AG04450 (cell line): ENCODE data around the gene BIRC7. TPM values are rescaled to one million over a fixed set of nuclear protein-coding genes. Genes with fewer than 3 reads are reported as not detected.

ENCODE experiments used
- CTCF ChIA-PET: fragments of 300-600, 350-600 bp; formaldehyde crosslinking; extraction: SDS; loops from one replicate; lab custom pipeline; 2022; ENCODE audit warnings: antibody characterized with exemption, inconsistent platforms; lab: Charles Lee
- POLR2A ChIA-PET: fragments of 350-600 bp; formaldehyde crosslinking; extraction: SDS; loops from one replicate; lab custom pipeline; 2021; ENCODE audit warnings: antibody characterized with exemption, inconsistent platforms; lab: Yijun Ruan, JAX
- DNase-seq: peaks from one replicate; pipeline ENCODE4 v3.0.0-alpha.2; 2011; ENCODE audit warnings: low read depth, low spot score
- H3K27ac ChIP-seq: one replicate; pipeline ENCODE4 v1.5.1; 2012; ENCODE audit warnings: low read depth, low read length, control low read depth
- H3K27me3 ChIP-seq: one replicate; pipeline ENCODE4 v1.6.0; 2012; ENCODE audit warnings: low read length; ENCODE audit not compliant: control insufficient read depth, insufficient read depth
- H3K4me3 ChIP-seq: 2 replicates; pipeline ENCODE4 v1.5.1; 2011; ENCODE audit warnings: mild to moderate bottlenecking, low read depth, low read length, control low read depth
- H3K9me3 ChIP-seq: 2 replicates; pipeline ENCODE4 v1.5.1; 2012; ENCODE audit warnings: low read length; ENCODE audit not compliant: control insufficient read depth, insufficient read depth
- polyA plus RNA-seq: library from polyadenylated mRNA; depleted of rRNA; stranded (reverse); fragments of >200 nt; gene quantifications from 2 replicates; pipeline ENCODE4 v1.2.3, GENCODE V29; 2011
- TF ChIP-seq, protein P1 (sequence below): IDR thresholded peaks from 2 replicates; pipeline ENCODE4 v1.5.1; 2011; ENCODE audit warnings: low read depth, low read length, control low read depth, inconsistent platforms

Gene BIRC7
- polyA plus RNA-seq, 1 experiment, result not detected

DNA sequence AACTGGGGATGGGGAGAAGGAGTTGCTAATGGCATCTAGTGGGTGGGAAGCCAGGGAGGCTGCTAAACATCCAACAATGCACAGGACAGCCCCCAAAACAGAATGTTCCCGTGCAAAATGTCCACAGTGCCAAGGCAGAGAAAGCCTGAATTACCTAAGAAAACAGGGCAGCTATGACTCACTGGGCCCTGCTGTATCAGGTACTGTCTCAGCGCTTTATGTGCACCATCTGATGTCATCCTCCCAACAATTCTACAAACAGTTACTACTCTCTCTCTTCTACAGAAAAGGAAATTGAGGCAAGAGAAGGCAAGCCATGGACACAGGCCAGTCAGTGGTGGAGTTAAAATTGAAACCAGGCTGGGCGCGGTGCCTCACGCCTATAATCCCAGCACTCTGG is 22.9 kb upstream of the BIRC7 start:
- DNase-seq, result no peak
- CTCF ChIA-PET, result interaction anchor here (1.3 to 6.2 kb wide), 2 partner anchors 11 to 156 kb away, joined by 3 to 59 read pairs; no protein-coding TSS in a partner anchor
- POLR2A ChIA-PET, result no interaction called here
- H3K9me3 ChIP-seq, result no peaks in the 10 kb centered on the region
- H3K4me3 ChIP-seq, result no peak overlapping the region
- no peak overlapping the region for H3K27ac ChIP-seq
- TF ChIP-seq, protein P1, sequence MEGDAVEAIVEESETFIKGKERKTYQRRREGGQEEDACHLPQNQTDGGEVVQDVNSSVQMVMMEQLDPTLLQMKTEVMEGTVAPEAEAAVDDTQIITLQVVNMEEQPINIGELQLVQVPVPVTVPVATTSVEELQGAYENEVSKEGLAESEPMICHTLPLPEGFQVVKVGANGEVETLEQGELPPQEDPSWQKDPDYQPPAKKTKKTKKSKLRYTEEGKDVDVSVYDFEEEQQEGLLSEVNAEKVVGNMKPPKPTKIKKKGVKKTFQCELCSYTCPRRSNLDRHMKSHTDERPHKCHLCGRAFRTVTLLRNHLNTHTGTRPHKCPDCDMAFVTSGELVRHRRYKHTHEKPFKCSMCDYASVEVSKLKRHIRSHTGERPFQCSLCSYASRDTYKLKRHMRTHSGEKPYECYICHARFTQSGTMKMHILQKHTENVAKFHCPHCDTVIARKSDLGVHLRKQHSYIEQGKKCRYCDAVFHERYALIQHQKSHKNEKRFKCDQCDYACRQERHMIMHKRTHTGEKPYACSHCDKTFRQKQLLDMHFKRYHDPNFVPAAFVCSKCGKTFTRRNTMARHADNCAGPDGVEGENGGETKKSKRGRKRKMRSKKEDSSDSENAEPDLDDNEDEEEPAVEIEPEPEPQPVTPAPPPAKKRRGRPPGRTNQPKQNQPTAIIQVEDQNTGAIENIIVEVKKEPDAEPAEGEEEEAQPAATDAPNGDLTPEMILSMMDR, result no peak
- no peaks in the 10 kb centered on the region for H3K27me3 ChIP-seq

DNA sequence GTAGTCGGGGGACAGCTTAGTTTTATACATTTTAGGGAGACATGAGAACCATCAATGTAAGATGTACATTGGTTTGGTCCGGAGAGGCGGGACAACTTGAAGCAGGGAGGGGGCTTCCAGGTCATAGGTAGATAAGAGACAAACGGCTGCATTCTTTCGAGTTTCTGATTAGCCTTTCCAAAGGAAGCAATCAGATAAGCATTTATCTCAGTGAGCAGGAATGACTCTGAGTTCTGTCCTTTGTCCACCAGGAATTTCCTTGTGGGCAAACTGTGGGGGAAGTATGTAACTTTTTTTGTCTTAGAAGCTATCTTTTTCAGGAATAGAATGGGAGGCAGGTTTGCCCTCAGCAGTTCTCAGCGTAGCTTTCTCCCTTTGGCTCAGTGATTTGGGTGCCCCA is 21.2 kb upstream of the BIRC7 start:
- Histone ChIP-seq H3K27ac (no peak overlapping the region), H3K4me3 (peak overlapping the region; percentile 77), H3K27me3 (no peaks in the 10 kb centered on the region), H3K9me3 (no peaks in the 10 kb centered on the region)
- TF ChIP-seq, protein P1, result no peak
- ChIA-PET CTCF (interaction anchor here (0.6 to 6.2 kb wide), 10 partner anchors 9 to 158 kb away, joined by 3 to 59 read pairs (median 4); no protein-coding TSS in a partner anchor), POLR2A (interaction anchor here (0.9 kb wide), 1 partner anchor 9 kb away, joined by 3 read pairs; no protein-coding TSS in a partner anchor)
- no peak for DNase-seq

GRCh38 chr20:63215101-63216040 is 20.3 kb upstream of the BIRC7 start:
- no peaks in the 10 kb centered on the region for H3K9me3 ChIP-seq
- DNase-seq, result no peak
- ChIA-PET CTCF (interaction anchor here (0.6 to 6.2 kb wide), 11 partner anchors 9 to 243 kb away, joined by 3 to 59 read pairs (median 4); no protein-coding TSS in a partner anchor), POLR2A (interaction anchor here (0.9 kb wide), 1 partner anchor 8 kb away, joined by 3 read pairs; no protein-coding TSS in a partner anchor)
- TF ChIP-seq, protein P1, result peak; percentile 76
- peaks cover 3% of the 10 kb centered on the region for H3K27me3 ChIP-seq
- peak overlapping the region; percentile 31 for H3K27ac ChIP-seq
- peak overlapping the region; percentile 77 for H3K4me3 ChIP-seq

GRCh38 chr20:63216041-63216848 is 19.5 kb upstream of the BIRC7 start, which contains the start of gene YTHDF1:
YTHDF1 (minus strand) TSS chr20:63216131; CDS start chr20:63215892, 239 bp downstream.
- peak; percentile 68 for DNase-seq
- peak within 1 kb of the TSS; percentile 31 for H3K27ac ChIP-seq
- POLR2A ChIA-PET, result no interaction called here
- H3K27me3 ChIP-seq, result peaks cover 12% of the 10 kb centered on the region
- peak within 1 kb of the TSS; percentile 77 for H3K4me3 ChIP-seq
- no peaks in the 10 kb centered on the region for H3K9me3 ChIP-seq
- CTCF ChIA-PET, result interaction anchor here (2.3 to 6.2 kb wide), 2 partner anchors 8 to 15 kb away, joined by 17 to 59 read pairs; no protein-coding TSS in a partner anchor
- TF ChIP-seq, protein P1, result no peak
